GM18951 (cell line): ENCODE data around the gene KRT222.

Experiments used
- POLR2A ChIP-seq: IDR thresholded peaks from 4 replicates; pipeline ENCODE4 v1.6.1; 2011; ENCODE audit warnings: mild to moderate bottlenecking; ENCODE audit not compliant: insufficient read length, insufficient read depth; ENCODE audit errors: extremely low read depth
- in situ Hi-C: fragments of 300-500 bp; cut with MboI; formaldehyde crosslinking; loops from one replicate; pipeline ENCODE4 v1.12.0; 2022; ENCODE audit warnings: low sequenced_read_pairs, mixed read lengths, inconsistent platforms; ENCODE audit not compliant: unreplicated experiment

The KRT222 gene

GRCh38 chr17:40664582-40665333 is at the start of gene KRT222:
Gene KRT222 (minus strand): TSS chr17:40665177. CDS start chr17:40665099, 78 bp downstream.
- TF ChIP-seq POLR2A, result no peak

GRCh38 chr17:40714473-40714872 is 49.5 kb upstream of the KRT222 start:
- no peak for TF ChIP-seq POLR2A
- in situ Hi-C loops, result no loop called here

More at GRCh38 chr17:40664582-40665333, at the start of gene KRT222:
- in situ Hi-C loops, result no loop called here

- no peak for TF ChIP-seq POLR2A
Measured at GRCh38 chr17:40707745-40708144, 42.8 kb upstream of the KRT222 start.

GRCh38 chr17:40705584-40705983 is 40.6 kb upstream of the KRT222 start:
- in situ Hi-C loops, result no loop called here
- no peak for TF ChIP-seq POLR2A

More at GRCh38 chr17:40707745-40708144, 42.8 kb upstream of the KRT222 start:
- in situ Hi-C loops, result no loop called here

- TF ChIP-seq POLR2A, result no peak
- in situ Hi-C loops, result no loop called here
Measured at GRCh38 chr17:40703652-40704051, 38.7 kb upstream of the KRT222 start, which contains the start of gene KRT24. Gene KRT24 (minus strand): TSS chr17:40703752. CDS start chr17:40703693, 59 bp downstream.

GRCh38 chr17:40702271-40702670 is 37.3 kb upstream of the KRT222 start:
- no peak for TF ChIP-seq POLR2A
- in situ Hi-C loops, result no loop called here

- no peak for TF ChIP-seq POLR2A
- in situ Hi-C loops, result no loop called here
Measured at GRCh38 chr17:40699853-40700252, 34.9 kb upstream of the KRT222 start.

GRCh38 chr17:40699371-40699770 is 34.4 kb upstream of the KRT222 start:
- in situ Hi-C loops, result no loop called here
- no peak for TF ChIP-seq POLR2A

- in situ Hi-C loops, result no loop called here
- TF ChIP-seq POLR2A, result no peak
Measured at GRCh38 chr17:40697297-40697696, 32.3 kb upstream of the KRT222 start.

GRCh38 chr17:40696651-40697072 is 31.7 kb upstream of the KRT222 start:
- TF ChIP-seq POLR2A, result no peak
- in situ Hi-C loops, result no loop called here

- TF ChIP-seq POLR2A, result no peak
- in situ Hi-C loops, result no loop called here
Measured at GRCh38 chr17:40695874-40696472, 31.0 kb upstream of the KRT222 start.

- in situ Hi-C loops, result no loop called here
- no peak for TF ChIP-seq POLR2A
Measured at GRCh38 chr17:40694584-40694983, 29.6 kb upstream of the KRT222 start.

GRCh38 chr17:40687106-40687505 is 22.1 kb upstream of the KRT222 start:
- in situ Hi-C loops, result no loop called here
- TF ChIP-seq POLR2A, result no peak

GRCh38 chr17:40686192-40686591 is 21.2 kb upstream of the KRT222 start:
- in situ Hi-C loops, result no loop called here
- TF ChIP-seq POLR2A, result no peak
